Left renal pelvis (tissue), 4 donors: Measurements from ENCODE around the gene NHLRC2. TPM values are rescaled to one million over a fixed set of nuclear protein-coding genes. Genes with fewer than 3 reads are reported as not detected.

Experiments
- DNase-seq, 4 donors: peaks; one replicate each; pipeline ENCODE4 v3.0.0-alpha.2; 2013; ENCODE audit warnings: low read depth in 4 of 4, low spot score in 3 of 4
- polyA plus RNA-seq, 4 donors: library from polyadenylated mRNA; unstranded; fragments of 120-200 nt; gene quantifications; one replicate each; pipeline ENCODE4 v1.2.1, GENCODE V29; 2013; ENCODE audit not compliant: insufficient read length in 4 of 4

NHLRC2 gene
- polyA plus RNA-seq, 4 donors, result 16.7 to 27.2 (median 21.7) TPM

- no peak for DNase-seq
Measured at GRCh38 chr10:113965077-113965476, 110.6 kb downstream of the NHLRC2 start.

- no peak for DNase-seq
Measured at GRCh38 chr10:113965683-113966082, 111.2 kb downstream of the NHLRC2 start.

Other genes with a start within 250 kb of the NHLRC2 start
- gene NRAP, start 190.6 kb upstream of the NHLRC2 start, polyA plus RNA-seq, result under 1 TPM in 1 of 4 donors, not detected in 3; 0.04 TPM
- gene CASP7, start 174.7 kb upstream of the NHLRC2 start, polyA plus RNA-seq, result 10 to 100 TPM; 19.6 to 36.6 (median 27.6) TPM
- under 1 TPM; 0.05 to 0.45 (median 0.18) TPM for gene PLEKHS1, start 103.0 kb upstream of the NHLRC2 start, polyA plus RNA-seq
- gene DCLRE1A, start 579 bp upstream of the NHLRC2 start, polyA plus RNA-seq, result 10 to 100 TPM in 3 of 4 donors, 1 to 10 TPM in 1; 9.4 to 17.8 (median 15.6) TPM
- under 1 TPM in 3 of 4 donors, not detected in 1; 0.06 to 0.13 (median 0.10) TPM for gene ADRB1, start 189.2 kb downstream of the NHLRC2 start, polyA plus RNA-seq